OCI-LY7 (cell line): ENCODE results near the gene CAPN7.

Experiments used
- CTCF ChIP-seq: fragments of 200-600 bp; sonication (generic); conservative IDR thresholded peaks from 2 replicates; pipeline ENCODE4 v1.5.1; 2014; ENCODE audit warnings: mild to moderate bottlenecking, antibody characterized with exemption, low read length, moderate library complexity, mixed read lengths
- EZH2phosphoT487 ChIP-seq: fragments of 200-600 bp; sonication (generic); IDR thresholded peaks from 2 replicates; pipeline ENCODE4 v1.6.1; 2018; ENCODE audit warnings: low read depth, borderline replicate concordance, mild to moderate bottlenecking, mixed run types, antibody characterized with exemption, low read length, moderate library complexity, mixed read lengths

GRCh38 chr3:15216501-15216900, 10.5 kb downstream of the CAPN7 start:
- TF ChIP-seq CTCF (no peak), EZH2phosphoT487 (no peak)
